Measurements from ENCODE around the gene ISOC2. TPM values are rescaled to one million over a fixed set of nuclear protein-coding genes. Genes with fewer than 3 reads are reported as not detected.

ISOC2 gene
- total and polyA plus RNA-seq, 8 donors, result 19.8 to 348 (median 70.7) TPM

GRCh38 chr19:55442372-55442961 lies 19.0 kb downstream of the ISOC2 start:
- Histone ChIP-seq H3K27me3 (peaks cover 22 to 100% (median 80%) of the 10 kb centered on the region in 3 donors), H3K27ac (no peak overlapping the region), H3K4me3 (peak overlapping the region in 1 of 4 donors; percentile 13), H3K36me3 (no peaks in the 10 kb centered on the region), H3K4me1 (peaks cover 4 to 31% (median 23%) of the 10 kb centered on the region in 4 donors), H3K9me3 (no peaks in the 10 kb centered on the region)
- intact Hi-C loops (cut with DNase I; ENCODE audit: low total_unique reads), result no loop called here
- 0 to 3% (median 1%) methylated on average over 10 to 72 of the region's 72 CpGs for WGBS, 5 donors
- TF ChIP-seq CTCF (IDR thresholded peaks at IDR 0.05) (no peak), POLR2A (IDR thresholded peaks at IDR 0.05) (no peak), POLR2AphosphoS5 (IDR thresholded peaks at IDR 0.05) (no peak), EP300 (IDR thresholded peaks at IDR 0.05) (no peak)
- peak in 1 of 2 donors; percentile 53 for DNase-seq

- WGBS, 5 donors, result 2 to 7% (median 4%) methylated on average over 11 to 39 of the region's 39 CpGs
- no peak for DNase-seq
- H3K4me1 ChIP-seq, result peaks cover 4 to 31% (median 23%) of the 10 kb centered on the region in 4 donors
- H3K9me3 ChIP-seq, result no peaks in the 10 kb centered on the region
- H3K27ac ChIP-seq, result no peak overlapping the region
- intact Hi-C loops (cut with DNase I; ENCODE audit: low total_unique reads), result no loop called here
- H3K27me3 ChIP-seq, result peaks cover 22 to 100% (median 81%) of the 10 kb centered on the region in 3 donors
- no peaks in the 10 kb centered on the region for H3K36me3 ChIP-seq
- no peak for TF ChIP-seq CTCF (IDR thresholded peaks at IDR 0.05)
- TF ChIP-seq POLR2AphosphoS5 (IDR thresholded peaks at IDR 0.05), result no peak
- no peak for TF ChIP-seq EP300 (IDR thresholded peaks at IDR 0.05)
- TF ChIP-seq POLR2A (IDR thresholded peaks at IDR 0.05), result no peak
- H3K4me3 ChIP-seq, result peak overlapping the region in 1 of 4 donors; percentile 13
Measured at GRCh38 chr19:55441692-55442321, 19.6 kb downstream of the ISOC2 start.

GRCh38 chr19:55441319-55441691 lies 20.1 kb downstream of the ISOC2 start:
- Histone ChIP-seq H3K4me3 (no peak overlapping the region), H3K27ac (no peak overlapping the region), H3K4me1 (peaks cover 4 to 31% (median 23%) of the 10 kb centered on the region in 4 donors), H3K9me3 (no peaks in the 10 kb centered on the region), H3K27me3 (peaks cover 22 to 100% (median 81%) of the 10 kb centered on the region in 3 donors), H3K36me3 (no peaks in the 10 kb centered on the region)
- DNase-seq, result no peak
- no peak for TF ChIP-seq CTCF (IDR thresholded peaks at IDR 0.05)
- TF ChIP-seq POLR2AphosphoS5 (IDR thresholded peaks at IDR 0.05), result no peak
- TF ChIP-seq EP300 (IDR thresholded peaks at IDR 0.05), result no peak
- no peak for TF ChIP-seq POLR2A (IDR thresholded peaks at IDR 0.05)
- intact Hi-C loops (cut with DNase I; ENCODE audit: low total_unique reads), result no loop called here
- WGBS, 5 donors, result 5 to 8% (median 6%) methylated on average over 21 of the region's 21 CpGs

- WGBS, 5 donors, result 3 to 12% (median 9%) methylated on average over 7 to 39 of the region's 39 CpGs
- H3K9me3 ChIP-seq, result no peaks in the 10 kb centered on the region
- H3K4me1 ChIP-seq, result peaks cover 4 to 31% (median 23%) of the 10 kb centered on the region in 4 donors
- TF ChIP-seq CTCF (IDR thresholded peaks at IDR 0.05) (no peak), POLR2AphosphoS5 (IDR thresholded peaks at IDR 0.05) (no peak), POLR2A (IDR thresholded peaks at IDR 0.05) (no peak), EP300 (IDR thresholded peaks at IDR 0.05) (no peak)
- no peaks in the 10 kb centered on the region for H3K36me3 ChIP-seq
- H3K4me3 ChIP-seq, result no peak overlapping the region
- no peak overlapping the region for H3K27ac ChIP-seq
- H3K27me3 ChIP-seq, result peaks cover 22 to 100% (median 81%) of the 10 kb centered on the region in 3 donors
- intact Hi-C loops (cut with DNase I; ENCODE audit: low total_unique reads), result no loop called here
- DNase-seq, result no peak
Measured at GRCh38 chr19:55440411-55441105, 20.9 kb downstream of the ISOC2 start.
